NCI-H1105 (cell line): Measurements from ENCODE around the gene FXYD3.

Experiments used
- DNase-seq: peaks from one replicate; lab custom pipeline; 2025; lab: John Stamatoyannopoulos, UW

FXYD3 gene

GRCh38 chr19:35162471-35163326 lies 47.1 kb downstream of the FXYD3 start:
- no peak for DNase-seq

- DNase-seq: no peak
These were observed 48.8 kb downstream of the FXYD3 start for GRCh38 chr19:35164418-35164817.

GRCh38 chr19:35165200-35166058 lies 49.8 kb downstream of the FXYD3 start:
- DNase-seq: no peak

- no peak for DNase-seq
These were observed 50.8 kb downstream of the FXYD3 start for GRCh38 chr19:35166100-35167063.

- no peak for DNase-seq
These were observed 51.9 kb downstream of the FXYD3 start for GRCh38 chr19:35167251-35168119.

GRCh38 chr19:35168196-35168595 lies 52.6 kb downstream of the FXYD3 start:
- DNase-seq: no peak

GRCh38 chr19:35169221-35169995 lies 53.8 kb downstream of the FXYD3 start:
- no peak for DNase-seq

- no peak for DNase-seq
These were observed 54.9 kb downstream of the FXYD3 start for GRCh38 chr19:35170359-35171061.

- DNase-seq: no peak
These were observed 56.1 kb downstream of the FXYD3 start for GRCh38 chr19:35171730-35172129.
